HepG2 (cell line): Measurements from ENCODE around the gene EPS8L1. TPM values are rescaled to one million over a fixed set of nuclear protein-coding genes. Genes with fewer than 3 reads are reported as not detected.
A peak's percentile ranks its signal among the peaks of the same experiment; 100 is the strongest.

Experiments
- ATF7 ChIP-seq, 2 experiments: fragments of 450-650 bp in 1 of 2; sonication (generic) in 1 of 2; formaldehyde crosslinking in 1 of 2; IDR thresholded peaks; 2 replicates each; pipeline versions ENCODE4 v1.4.0 to v1.6.1; 2016 to 2020; ENCODE audit warnings: antibody characterized with exemption in 1 of 2, mild to moderate bottlenecking in 1 of 2, missing genetic modification reagents in 1 of 2
- BRCA1 ChIP-seq: sonication (generic); formaldehyde crosslinking; IDR thresholded peaks from 2 replicates; pipeline ENCODE4 v1.4.0; 2020; ENCODE audit warnings: missing genetic modification reagents
- E2F1 ChIP-seq: sonication (generic); formaldehyde crosslinking; IDR thresholded peaks from 2 replicates; pipeline ENCODE4 v1.5.0; 2020; ENCODE audit warnings: missing genetic modification reagents
- HNRNPLL ChIP-seq: fragments of 200-400 bp; formaldehyde crosslinking; IDR thresholded peaks from 2 replicates; pipeline ENCODE4 v1.6.1; 2017; ENCODE audit warnings: mild to moderate bottlenecking, low read depth, low read length; ENCODE audit not compliant: poor library complexity, severe bottlenecking
- MIER2 ChIP-seq: IDR thresholded peaks from 2 replicates; pipeline ENCODE4 v1.6.1; 2016; ENCODE audit warnings: missing biosample characterization, missing genetic modification reagents
- NBN ChIP-seq: fragments of 450-650 bp; conservative IDR thresholded peaks from 2 replicates; pipeline ENCODE4 v1.6.1; 2017
- RFXANK ChIP-seq: IDR thresholded peaks from 2 replicates; pipeline ENCODE4 v1.6.1; 2016
- SMARCE1 ChIP-seq: fragments of 450-650 bp; IDR thresholded peaks from 2 replicates; pipeline ENCODE4 v1.6.1; 2017; ENCODE audit warnings: borderline replicate concordance
- SMYD3 ChIP-seq: sonication (generic); formaldehyde crosslinking; IDR thresholded peaks from 2 replicates; pipeline ENCODE4 v1.8.1; 2023; ENCODE audit warnings: mild to moderate bottlenecking, missing genetic modification reagents
- SUZ12 ChIP-seq: fragments of 150-350 bp; IDR thresholded peaks from 2 replicates; pipeline ENCODE4 v1.6.1; 2014; ENCODE audit warnings: low read depth, low read length
- TAF1 ChIP-seq: sonication (generic); formaldehyde crosslinking; IDR thresholded peaks from 2 replicates; pipeline ENCODE4 v1.4.0; 2020; ENCODE audit warnings: missing genetic modification reagents
- YEATS2 ChIP-seq: sonication (generic); formaldehyde crosslinking; IDR thresholded peaks from 2 replicates; pipeline ENCODE4 v1.4.0; 2020; ENCODE audit warnings: missing genetic modification reagents, borderline replicate concordance
- ZMYM4 ChIP-seq: sonication (generic); formaldehyde crosslinking; IDR thresholded peaks from 2 replicates; pipeline ENCODE4 v1.8.1; 2023; ENCODE audit warnings: mild to moderate bottlenecking, missing genetic modification reagents
- ZNF737 ChIP-seq: sonication (generic); formaldehyde crosslinking; IDR thresholded peaks from 2 replicates; pipeline ENCODE4 v1.5.0; 2020; ENCODE audit warnings: missing genetic modification reagents, mild to moderate bottlenecking, borderline replicate concordance
- ZNF772 ChIP-seq: sonication (generic); formaldehyde crosslinking; IDR thresholded peaks from 2 replicates; pipeline ENCODE4 v1.5.0; 2020; ENCODE audit warnings: mild to moderate bottlenecking, missing genetic modification reagents
- ZNF83 ChIP-seq: sonication (generic); formaldehyde crosslinking; IDR thresholded peaks from 2 replicates; pipeline ENCODE4 v1.4.0; 2020; ENCODE audit warnings: missing genetic modification reagents, mild to moderate bottlenecking, borderline replicate concordance
- ZSCAN20 ChIP-seq: sonication (generic); formaldehyde crosslinking; IDR thresholded peaks from 2 replicates; pipeline ENCODE4 v1.4.0; 2020; ENCODE audit warnings: missing genetic modification reagents, mild to moderate bottlenecking, borderline replicate concordance
- polyA plus RNA-seq, 8 experiments: library from polyadenylated mRNA; depleted of rRNA in 3 of 8; stranded (reverse) in 7 of 8; unstranded in 1 of 8; fragments of >200 nt; fragmentation: Illumina TruSeq in 4 of 8; extraction: Trizol in 4 of 8; gene quantifications; 2 replicates each; pipeline versions ENCODE4 v1.2.1 to v1.2.3, GENCODE V29; 2011 to 2016; ENCODE audit warnings: low read depth in 4 of 8, missing spikeins in 1 of 8, mixed read lengths in 1 of 8; ENCODE audit not compliant: insufficient read depth in 1 of 8
- total RNA-seq, 5 experiments: library from RNA; depleted of rRNA; stranded (reverse); fragments of >200 nt; fragmentation: Illumina TruSeq; extraction: Trizol; gene quantifications; 2 replicates each; pipeline ENCODE4 v1.2.3, GENCODE V29; 2016; ENCODE audit warnings: low read depth in 1 of 5
- TF ChIP-seq, protein P1 (sequence below): sonication (generic); formaldehyde crosslinking; IDR thresholded peaks from 2 replicates; pipeline ENCODE4 v1.4.0; 2020; ENCODE audit warnings: missing genetic modification reagents, mild to moderate bottlenecking, borderline replicate concordance
- TF ChIP-seq, protein P2 (sequence below): sonication (generic); formaldehyde crosslinking; IDR thresholded peaks from 2 replicates; pipeline ENCODE4 v1.4.0; 2020; ENCODE audit warnings: missing genetic modification reagents, borderline replicate concordance
- TF ChIP-seq, protein P3 (sequence below): sonication (generic); formaldehyde crosslinking; IDR thresholded peaks from 2 replicates; pipeline ENCODE4 v1.8.0; 2022; ENCODE audit warnings: missing genetic modification reagents, mild to moderate bottlenecking, borderline replicate concordance
- TF ChIP-seq, protein P4 (sequence below): sonication (generic); formaldehyde crosslinking; IDR thresholded peaks from 2 replicates; pipeline ENCODE4 v1.8.1; 2023; ENCODE audit warnings: mild to moderate bottlenecking, moderate library complexity, missing genetic modification reagents

The EPS8L1 gene
- total and polyA plus RNA-seq, 2 of the 13 experiments (the other 11 are each of a cell fraction or from before 2014, with no cell fraction given), result 3.0 to 6.3 TPM

DNA sequence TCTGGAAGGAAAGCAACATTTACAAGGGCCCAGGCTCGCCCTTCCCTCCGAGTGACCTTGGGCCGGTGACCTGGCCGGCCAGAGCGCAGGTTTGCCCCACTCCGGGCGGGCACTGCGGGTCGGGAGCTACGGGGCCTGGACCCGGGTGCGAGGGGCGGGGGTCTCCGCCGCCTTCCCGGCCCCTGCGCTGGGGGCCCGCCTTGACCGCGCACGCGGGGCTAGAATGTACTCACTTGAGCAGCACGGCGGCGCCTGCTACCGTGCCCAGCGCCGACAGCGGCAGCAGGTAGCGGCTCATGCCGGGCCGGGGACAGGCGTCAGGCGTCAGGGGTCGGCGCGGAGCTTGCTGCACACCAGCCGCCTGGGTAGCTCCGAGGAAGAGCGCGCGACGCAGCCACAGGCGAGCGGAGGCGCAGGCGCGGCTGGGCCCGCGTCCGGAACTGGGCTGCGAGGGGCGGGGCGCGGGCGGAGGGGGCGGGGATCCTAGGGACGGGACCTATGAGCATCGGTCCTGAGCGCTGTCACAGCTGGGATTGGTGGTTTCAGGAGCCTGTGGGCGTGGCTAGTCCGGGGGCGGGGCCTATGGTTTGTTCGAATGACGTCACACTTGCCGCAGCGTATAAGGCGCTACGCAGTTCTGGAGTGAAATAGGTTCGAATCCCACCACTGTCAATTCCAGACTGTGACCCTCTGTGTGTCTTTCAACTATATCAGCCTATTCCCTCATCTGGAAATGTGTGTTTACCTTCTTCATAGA is 12.8 kb upstream of the EPS8L1 start, which contains the start of gene RDH13 (continued):
- TF ChIP-seq SMARCE1, result no peak
- no peak for TF ChIP-seq RFXANK (CRISPR knock-in tag)
- TF ChIP-seq, protein P1, sequence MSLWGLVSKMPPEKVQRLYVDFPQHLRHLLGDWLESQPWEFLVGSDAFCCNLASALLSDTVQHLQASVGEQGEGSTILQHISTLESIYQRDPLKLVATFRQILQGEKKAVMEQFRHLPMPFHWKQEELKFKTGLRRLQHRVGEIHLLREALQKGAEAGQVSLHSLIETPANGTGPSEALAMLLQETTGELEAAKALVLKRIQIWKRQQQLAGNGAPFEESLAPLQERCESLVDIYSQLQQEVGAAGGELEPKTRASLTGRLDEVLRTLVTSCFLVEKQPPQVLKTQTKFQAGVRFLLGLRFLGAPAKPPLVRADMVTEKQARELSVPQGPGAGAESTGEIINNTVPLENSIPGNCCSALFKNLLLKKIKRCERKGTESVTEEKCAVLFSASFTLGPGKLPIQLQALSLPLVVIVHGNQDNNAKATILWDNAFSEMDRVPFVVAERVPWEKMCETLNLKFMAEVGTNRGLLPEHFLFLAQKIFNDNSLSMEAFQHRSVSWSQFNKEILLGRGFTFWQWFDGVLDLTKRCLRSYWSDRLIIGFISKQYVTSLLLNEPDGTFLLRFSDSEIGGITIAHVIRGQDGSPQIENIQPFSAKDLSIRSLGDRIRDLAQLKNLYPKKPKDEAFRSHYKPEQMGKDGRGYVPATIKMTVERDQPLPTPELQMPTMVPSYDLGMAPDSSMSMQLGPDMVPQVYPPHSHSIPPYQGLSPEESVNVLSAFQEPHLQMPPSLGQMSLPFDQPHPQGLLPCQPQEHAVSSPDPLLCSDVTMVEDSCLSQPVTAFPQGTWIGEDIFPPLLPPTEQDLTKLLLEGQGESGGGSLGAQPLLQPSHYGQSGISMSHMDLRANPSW, result no peak
- TF ChIP-seq YEATS2, result 0 out of 2 replicates have a peak, but pooled peaks have one; percentile 17
- TF ChIP-seq MIER2 (CRISPR knock-in tag), result no peak
- 0 out of 2 replicates have a peak, but pooled peaks have one; percentile 46 for TF ChIP-seq ZSCAN20
- no peak for TF ChIP-seq SMYD3 (CRISPR knock-in tag)
- no peak for TF ChIP-seq ZNF737 (CRISPR knock-in tag)
- no peak for TF ChIP-seq NBN
- TF ChIP-seq HNRNPLL, result peak; percentile 49
- TF ChIP-seq, protein P2, sequence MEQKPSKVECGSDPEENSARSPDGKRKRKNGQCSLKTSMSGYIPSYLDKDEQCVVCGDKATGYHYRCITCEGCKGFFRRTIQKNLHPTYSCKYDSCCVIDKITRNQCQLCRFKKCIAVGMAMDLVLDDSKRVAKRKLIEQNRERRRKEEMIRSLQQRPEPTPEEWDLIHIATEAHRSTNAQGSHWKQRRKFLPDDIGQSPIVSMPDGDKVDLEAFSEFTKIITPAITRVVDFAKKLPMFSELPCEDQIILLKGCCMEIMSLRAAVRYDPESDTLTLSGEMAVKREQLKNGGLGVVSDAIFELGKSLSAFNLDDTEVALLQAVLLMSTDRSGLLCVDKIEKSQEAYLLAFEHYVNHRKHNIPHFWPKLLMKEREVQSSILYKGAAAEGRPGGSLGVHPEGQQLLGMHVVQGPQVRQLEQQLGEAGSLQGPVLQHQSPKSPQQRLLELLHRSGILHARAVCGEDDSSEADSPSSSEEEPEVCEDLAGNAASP (CRISPR knock-in tag), result 0 out of 2 replicates have a peak, but pooled peaks have one; percentile 2
- peak; percentile 99 for TF ChIP-seq ATF7 (IDR thresholded peaks at IDR 0.05)
- TF ChIP-seq ATF7 (CRISPR knock-in tag; IDR thresholded peaks at IDR 0.05), result peak; percentile 67
- TF ChIP-seq E2F1 (CRISPR knock-in tag), result no peak
- TF ChIP-seq TAF1 (CRISPR knock-in tag), result peak; percentile 72
- TF ChIP-seq, protein P3, sequence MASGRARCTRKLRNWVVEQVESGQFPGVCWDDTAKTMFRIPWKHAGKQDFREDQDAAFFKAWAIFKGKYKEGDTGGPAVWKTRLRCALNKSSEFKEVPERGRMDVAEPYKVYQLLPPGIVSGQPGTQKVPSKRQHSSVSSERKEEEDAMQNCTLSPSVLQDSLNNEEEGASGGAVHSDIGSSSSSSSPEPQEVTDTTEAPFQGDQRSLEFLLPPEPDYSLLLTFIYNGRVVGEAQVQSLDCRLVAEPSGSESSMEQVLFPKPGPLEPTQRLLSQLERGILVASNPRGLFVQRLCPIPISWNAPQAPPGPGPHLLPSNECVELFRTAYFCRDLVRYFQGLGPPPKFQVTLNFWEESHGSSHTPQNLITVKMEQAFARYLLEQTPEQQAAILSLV, result 0 out of 2 replicates have a peak, but pooled peaks have one; percentile 48
- TF ChIP-seq, protein P4, sequence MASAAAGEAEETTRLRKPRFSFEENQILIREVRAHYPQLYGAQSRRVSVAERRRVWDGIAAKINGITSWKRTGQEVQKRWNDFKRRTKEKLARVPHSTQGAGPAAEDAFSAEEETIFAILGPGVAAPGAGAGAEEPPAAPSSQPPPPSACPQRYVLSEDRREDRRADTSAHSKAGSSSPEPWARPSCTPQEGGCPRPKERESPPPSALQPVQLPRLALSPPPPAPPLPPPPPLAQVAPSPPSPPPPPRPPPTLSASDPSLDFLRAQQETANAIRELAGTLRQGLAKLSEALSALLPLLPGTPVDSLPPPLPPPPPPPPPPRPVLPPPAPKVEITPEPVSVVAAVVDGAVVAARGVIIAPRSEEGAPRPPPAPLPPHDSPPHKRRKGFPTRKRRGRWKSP (CRISPR knock-in tag), result peak; percentile 16; the same call in 1 of the 2 replicates
- no peak for TF ChIP-seq SUZ12
- TF ChIP-seq ZMYM4 (CRISPR knock-in tag), result peak; percentile 55; the same call in 1 of the 2 replicates
- TF ChIP-seq BRCA1 (CRISPR knock-in tag), result no peak
- no peak for TF ChIP-seq ZNF83 (CRISPR knock-in tag)
- TF ChIP-seq ZNF772 (CRISPR knock-in tag), result no peak
